H1 (cell line): Measurements from ENCODE around the gene NUAK1. TPM values are rescaled to one million over a fixed set of nuclear protein-coding genes. Genes with fewer than 3 reads are reported as not detected.

Experiments
- CTCF ChIA-PET: fragments of 300-600 bp; sonication (Branson Sonifier 250); formaldehyde crosslinking; loops from one replicate; lab custom pipeline; 2021; ENCODE audit not compliant: partially characterized antibody; lab: Charles Lee
- POLR2A ChIA-PET: fragments of 300-600 bp; sonication (Branson Sonifier 250); formaldehyde crosslinking; loops from one replicate; lab custom pipeline; 2021; ENCODE audit warnings: inconsistent platforms; ENCODE audit not compliant: partially characterized antibody; lab: Charles Lee
- DNase-seq, 2 experiments: peaks; one replicate each; pipeline versions ENCODE4 v3.0.0 to v3.0.0-alpha.2; 2010 to 2022; ENCODE audit warnings: low spot score in 2 of 2, low read depth in 1 of 2, mixed read lengths in 1 of 2
- FAIRE-seq: peaks from 2 replicates; lab custom pipeline; 2011; peaks lifted over from hg19 to GRCh38; lab: Jason Lieb, UNC
- H2AFZ ChIP-seq: 2 replicates; pipeline ENCODE4 v1.8.1; 2012; ENCODE audit warnings: low read length, inconsistent platforms
- H2AK5ac ChIP-seq: 2 replicates; pipeline ENCODE4 v1.6.1; 2013; ENCODE audit warnings: low read depth, low read length
- H2BK120ac ChIP-seq: replicated peaks from 2 replicates; pipeline ENCODE3; 2013; ENCODE audit warnings: low read depth, low read length, inconsistent platforms
- H2BK12ac ChIP-seq: 2 replicates; pipeline ENCODE4 v1.6.1; 2013; ENCODE audit warnings: low read depth, low read length
- H2BK15ac ChIP-seq: 2 replicates; pipeline ENCODE4 v1.6.1; 2013; ENCODE audit warnings: low read length
- H2BK20ac ChIP-seq: 2 replicates; pipeline ENCODE4 v1.6.1; 2013; ENCODE audit warnings: low read length
- H2BK5ac ChIP-seq: 2 replicates; pipeline ENCODE4 v1.6.1; 2013; ENCODE audit warnings: low read depth, low read length
- H3K14ac ChIP-seq: 2 replicates; pipeline ENCODE4 v1.6.1; 2013; ENCODE audit warnings: inconsistent platforms; ENCODE audit not compliant: insufficient read length
- H3K18ac ChIP-seq: 2 replicates; pipeline ENCODE4 v1.6.1; 2013; ENCODE audit warnings: low read length; ENCODE audit errors: extremely low read depth
- H3K23ac ChIP-seq: 2 replicates; pipeline ENCODE4 v1.6.1; 2013; ENCODE audit warnings: inconsistent platforms; ENCODE audit not compliant: insufficient read length
- H3K23me2 ChIP-seq: 2 replicates; pipeline ENCODE4 v1.6.1; 2013; ENCODE audit warnings: low read depth, low read length
- H3K27ac ChIP-seq: 2 replicates; pipeline ENCODE4 v1.6.1; 2011; ENCODE audit warnings: low read depth, low read length, inconsistent platforms
- H3K27me3 ChIP-seq, 4 experiments: replicated peaks in 1 of 4; 1 replicate in 1 of 4; 2 replicates in 3 of 4; pipeline versions ENCODE4 v1.6.1 to v1.8.1; 2011 to 2013; ENCODE audit warnings: low read length in 3 of 4, mild to moderate bottlenecking in 3 of 4, inconsistent platforms in 2 of 4, mixed read lengths in 2 of 4, moderate library complexity in 1 of 4; ENCODE audit not compliant: control insufficient read depth in 3 of 4, insufficient read depth in 3 of 4; ENCODE audit errors: extremely low read depth in 1 of 4
- H3K36me3 ChIP-seq, 4 experiments: 2 replicates each; pipeline versions ENCODE4 v1.6.1 to v1.8.1; 2011 to 2013; ENCODE audit warnings: mild to moderate bottlenecking in 4 of 4, low read length in 3 of 4, moderate library complexity in 2 of 4, control low read depth in 1 of 4, inconsistent platforms in 1 of 4; ENCODE audit not compliant: insufficient read depth in 4 of 4, control insufficient read depth in 2 of 4
- H3K4ac ChIP-seq: replicated peaks from 2 replicates; pipeline ENCODE3; 2013; ENCODE audit warnings: low read length, low read depth, mixed read lengths, inconsistent platforms; ENCODE audit not compliant: insufficient read length
- H3K4me1 ChIP-seq, 4 experiments: replicated peaks in 1 of 4; 1 replicate in 1 of 4; 2 replicates in 3 of 4; pipeline versions ENCODE4 v1.6.1 to v1.8.1; 2011 to 2013; ENCODE audit warnings: low read length in 3 of 4, inconsistent platforms in 2 of 4, mixed read lengths in 1 of 4; ENCODE audit not compliant: insufficient read depth in 4 of 4, control insufficient read depth in 3 of 4
- H3K4me2 ChIP-seq, 2 experiments: 2 replicates each; pipeline versions ENCODE4 v1.6.1 to v1.8.1; 2011 to 2013; ENCODE audit warnings: low read depth in 2 of 2, low read length in 2 of 2, control low read depth in 1 of 2, inconsistent platforms in 1 of 2, mild to moderate bottlenecking in 1 of 2; ENCODE audit not compliant: insufficient read depth in 1 of 2
- H3K4me3 ChIP-seq, 4 experiments: fragments of 200-600, 300-600 bp in 1 of 4; sonication (generic), shearing (Covaris generic), sonication (Bioruptor Twin) in 1 of 4; 2 replicates each; pipeline versions ENCODE4 v1.5.1 to v1.8.1; 2011 to 2016; ENCODE audit warnings: low read length in 4 of 4, low read depth in 3 of 4, control low read depth in 2 of 4, inconsistent platforms in 2 of 4, mild to moderate bottlenecking in 2 of 4, mixed read lengths in 1 of 4, moderate library complexity in 1 of 4; ENCODE audit not compliant: insufficient read depth in 2 of 4; ENCODE audit errors: extremely low read depth in 1 of 4
- H3K56ac ChIP-seq: replicated peaks from 2 replicates; pipeline ENCODE3; 2013; ENCODE audit warnings: low read depth, mild to moderate bottlenecking, mixed read lengths, low read length, inconsistent platforms; ENCODE audit not compliant: insufficient read length
- H3K79me1 ChIP-seq: 2 replicates; pipeline ENCODE4 v1.6.1; 2013; ENCODE audit warnings: low read depth, low read length, control low read depth
- H3K79me2 ChIP-seq, 2 experiments: 2 replicates each; pipeline versions ENCODE4 v1.6.1 to v1.8.1; 2012 to 2013; ENCODE audit warnings: low read length in 2 of 2, mild to moderate bottlenecking in 2 of 2, inconsistent platforms in 1 of 2; ENCODE audit not compliant: insufficient read depth in 2 of 2, control insufficient read depth in 1 of 2
- H3K9ac ChIP-seq, 4 experiments: replicated peaks in 1 of 4; 1 replicate in 1 of 4; 2 replicates in 3 of 4; pipeline versions ENCODE4 v1.6.1 to v1.8.1; 2011 to 2013; ENCODE audit warnings: low read depth in 3 of 4, low read length in 3 of 4, control low read depth in 2 of 4, mild to moderate bottlenecking in 2 of 4, moderate library complexity in 2 of 4, inconsistent platforms in 1 of 4; ENCODE audit errors: extremely low read depth in 1 of 4
- H3K9me3 ChIP-seq, 2 experiments: 2 replicates each; pipeline versions ENCODE4 v1.6.1 to v1.8.1; 2012 to 2013; ENCODE audit warnings: mild to moderate bottlenecking in 2 of 2, moderate library complexity in 2 of 2, control low read depth in 1 of 2, inconsistent platforms in 1 of 2, low read depth in 1 of 2, low read length in 1 of 2, mixed read lengths in 1 of 2; ENCODE audit not compliant: insufficient read depth in 2 of 2
- H4K20me1 ChIP-seq, 2 experiments: replicated peaks in 1 of 2; 2 replicates each; pipeline versions ENCODE3 to v1.8.1; 2011 to 2013; ENCODE audit warnings: inconsistent platforms in 2 of 2, low read length in 2 of 2, mild to moderate bottlenecking in 1 of 2; ENCODE audit not compliant: insufficient read depth in 2 of 2, control insufficient read depth in 1 of 2
- H4K5ac ChIP-seq: 2 replicates; pipeline ENCODE4 v1.6.1; 2013; ENCODE audit warnings: low read length, low read depth, mixed read lengths, inconsistent platforms; ENCODE audit not compliant: insufficient read length
- H4K8ac ChIP-seq: 2 replicates; pipeline ENCODE4 v1.8.0; 2013; ENCODE audit warnings: mild to moderate bottlenecking, moderate library complexity, low read length, inconsistent platforms; ENCODE audit not compliant: insufficient read depth; ENCODE audit errors: extremely low read depth
- H4K91ac ChIP-seq: replicated peaks from 2 replicates; pipeline ENCODE3; 2013; ENCODE audit warnings: low read length, mixed read lengths, inconsistent platforms; ENCODE audit not compliant: insufficient read length
- ASH2L ChIP-seq: fragments of 200-600, 300-600 bp; sonication (generic); IDR thresholded peaks from one replicate; pipeline ENCODE4 v1.7.1; 2017; ENCODE audit warnings: low read length
- BCL11A ChIP-seq, 2 experiments: IDR thresholded peaks; one replicate each; pipeline ENCODE4 v1.6.1; 2011; ENCODE audit warnings: low read depth in 2 of 2, low read length in 2 of 2, mild to moderate bottlenecking in 2 of 2
- BRCA1 ChIP-seq: IDR thresholded peaks from 2 replicates; pipeline ENCODE4 v1.6.1; 2012; ENCODE audit warnings: low read depth, low read length, improper control_type of control experiment
- CBX5 ChIP-seq: fragments of 300-800, 300-1000 bp; sonication (generic); IDR thresholded peaks from 2 replicates; pipeline ENCODE4 v1.7.1; 2016; ENCODE audit warnings: antibody characterized with exemption, low read length, low read depth
- EGR1 ChIP-seq: IDR thresholded peaks from 2 replicates; pipeline ENCODE4 v1.6.1; 2011; ENCODE audit warnings: low read depth, low read length, borderline replicate concordance
- EP300 ChIP-seq, 2 experiments: IDR thresholded peaks; 1 replicate in 1 of 2; 2 replicates in 1 of 2; pipeline ENCODE4 v1.6.1; 2011 to 2012; ENCODE audit warnings: low read depth in 2 of 2, low read length in 2 of 2, mild to moderate bottlenecking in 2 of 2, borderline replicate concordance in 1 of 2, inconsistent platforms in 1 of 2, moderate library complexity in 1 of 2
- HDAC2 ChIP-seq, 2 experiments: fragments of 300-600 bp in 1 of 2; sonication (generic) in 1 of 2; IDR thresholded peaks; 2 replicates each; pipeline ENCODE4 v1.6.1; 2011 to 2012; ENCODE audit warnings: low read depth in 2 of 2, low read length in 2 of 2, mild to moderate bottlenecking in 2 of 2, moderate library complexity in 2 of 2, borderline replicate concordance in 1 of 2, inconsistent platforms in 1 of 2
- POLR2A ChIP-seq, 2 experiments: IDR thresholded peaks; 1 replicate in 1 of 2; 2 replicates in 1 of 2; pipeline ENCODE4 v1.6.1; 2011; ENCODE audit warnings: low read depth in 2 of 2, low read length in 2 of 2, mild to moderate bottlenecking in 2 of 2; ENCODE audit errors: control extremely low read depth in 1 of 2
- POU5F1 ChIP-seq: IDR thresholded peaks from 2 replicates; pipeline ENCODE4 v1.6.1; 2011; ENCODE audit warnings: low read depth, mild to moderate bottlenecking, low read length, moderate library complexity
- RXRA ChIP-seq: IDR thresholded peaks from 2 replicates; pipeline ENCODE4 v1.6.1; 2011; ENCODE audit warnings: low read depth, mild to moderate bottlenecking, low read length, moderate library complexity; ENCODE audit not compliant: insufficient read depth
- SIN3A ChIP-seq, 2 experiments: IDR thresholded peaks in 1 of 2; conservative IDR thresholded peaks in 1 of 2; 2 replicates each; pipeline ENCODE4 v1.6.1; 2011 to 2012; ENCODE audit warnings: low read length in 2 of 2, improper control_type of control experiment in 1 of 2, low read depth in 1 of 2, mild to moderate bottlenecking in 1 of 2
- SP4 ChIP-seq: IDR thresholded peaks from 2 replicates; pipeline ENCODE4 v1.6.1; 2012; ENCODE audit warnings: low read length, inconsistent platforms
- SRF ChIP-seq: IDR thresholded peaks from 2 replicates; pipeline ENCODE4 v1.6.1; 2011; ENCODE audit warnings: mild to moderate bottlenecking, low read depth, low read length, moderate library complexity
- YY1 ChIP-seq: IDR thresholded peaks from 2 replicates; pipeline ENCODE4 v1.6.1; 2011; ENCODE audit warnings: low read depth, mild to moderate bottlenecking, low read length
- WGBS, 2 experiments: shearing (Covaris generic) in 1 of 2; methylation state at CpG; one replicate each; pipeline versions ENCODE4 v1.1.6 to v1.1.7; 2013 to 2015; ENCODE audit warnings: low lambda C conversion rate in 2 of 2, mixed read lengths in 2 of 2, inconsistent platforms in 1 of 2, low coverage in 1 of 2, missing lambda C conversion rate in 1 of 2; ENCODE audit not compliant: insufficient replicate concordance in 2 of 2, insufficient coverage in 1 of 2, insufficient read length in 1 of 2; ENCODE audit errors: extremely low coverage in 1 of 2, missing lambda C conversion rate in 1 of 2; 5-methylcytosine and 5-hydroxymethylcytosine counted together
- polyA plus RNA-seq, 7 experiments: library from polyadenylated mRNA; depleted of rRNA in 3 of 7; stranded (reverse) in 5 of 7; unstranded in 2 of 7; fragments of >200 nt in 5 of 7; fragments of 200-250 nt in 2 of 7; gene quantifications; 1 replicate in 5 of 7; 2 replicates in 1 of 7; 4 replicates in 1 of 7; pipeline versions ENCODE4 v1.2.1 to v1.2.3, GENCODE V29; 2011 to 2013; ENCODE audit warnings: missing spikeins in 2 of 7, mixed read lengths in 2 of 7
- total RNA-seq: library from RNA; stranded (reverse); fragmentation: NEBNext Ultra II Directional; extraction: Animal tissue kit (Norgen Biotek cat#: 25700); gene quantifications from 2 replicates; pipeline ENCODE4 v1.2.1, GENCODE V29; 2021

NUAK1 gene
- total and polyA plus RNA-seq, 2 of the 8 experiments (the other 6 are each of a cell fraction or from before 2014, with no cell fraction given) = 6.7 to 18.2 TPM

- ChIA-PET POLR2A (interaction anchor here (0.6 to 1.4 kb wide), 4 partner anchors 8 to 60 kb away, joined by 3 to 8 read pairs (median 4); partner anchors contain the start of gene NUAK1), CTCF (interaction anchor here (0.6 to 4.0 kb wide), 4 partner anchors 11 to 677 kb away, joined by 3 to 11 read pairs (median 3); no protein-coding TSS in a partner anchor)
- no peak overlapping the region for H3K18ac ChIP-seq
- no peak for FAIRE-seq
- H3K4me3 ChIP-seq = no peak overlapping the region
- no peak overlapping the region for H3K4ac ChIP-seq
- no peaks in the 10 kb centered on the region for H3K9me3 ChIP-seq
- H2BK12ac ChIP-seq = no peak overlapping the region
- peaks cover 3 to 8% (median 7%) of the 10 kb centered on the region in 4 experiments for H3K4me1 ChIP-seq
- H4K5ac ChIP-seq = no peak overlapping the region
- peaks cover 5 to 12% (median 8%) of the 10 kb centered on the region in 4 experiments; a peak in 6 of 8 replicates for H3K36me3 ChIP-seq
- H3K4me2 ChIP-seq = no peak overlapping the region
- H3K27ac ChIP-seq = no peak overlapping the region
- no peaks in the 10 kb centered on the region for H3K23me2 ChIP-seq
- no peaks in the 10 kb centered on the region for H3K79me2 ChIP-seq
- H2BK5ac ChIP-seq = no peak overlapping the region
- H3K9ac ChIP-seq = no peak overlapping the region
- H2AK5ac ChIP-seq = no peak overlapping the region
- H3K23ac ChIP-seq = no peak overlapping the region
- no peak overlapping the region for H2BK120ac ChIP-seq
- no peak overlapping the region for H4K8ac ChIP-seq
- no peak overlapping the region for H2BK15ac ChIP-seq
- no peaks in the 10 kb centered on the region for H4K20me1 ChIP-seq
- H3K56ac ChIP-seq = no peak overlapping the region
- no peak overlapping the region for H3K14ac ChIP-seq
- H3K27me3 ChIP-seq = no peaks in the 10 kb centered on the region
- DNase-seq = no peak
- no peaks in the 10 kb centered on the region for H3K79me1 ChIP-seq
- no peak overlapping the region for H4K91ac ChIP-seq
- WGBS, 2 experiments = 86% methylated on average over 1 of the region's 1 CpG; no CpG with 5 or more reads in 1 of the 2 experiments
- H2AFZ ChIP-seq = no peak overlapping the region
- no peak overlapping the region for H2BK20ac ChIP-seq
- TF ChIP-seq BCL11A (IDR thresholded peaks at IDR 0.05; ENCODE audit: low read depth in 2 of 2, low read length in 2 of 2) (no peak), EGR1 (no peak), SP4 (no peak), SRF (no peak), YY1 (no peak), CBX5 (no peak), POLR2A (IDR thresholded peaks at IDR 0.05; ENCODE audit: control extremely low read depth in 1 of 2, low read depth in 2 of 2, low read length in 2 of 2) (no peak), BRCA1 (no peak), ASH2L (no peak), POU5F1 (no peak), RXRA (no peak), EP300 (IDR thresholded peaks at IDR 0.05; ENCODE audit: borderline replicate concordance in 1 of 2, low read depth in 2 of 2, low read length in 2 of 2) (no peak), SIN3A (conservative IDR thresholded peaks at IDR 0.05 in 1 of 2, IDR thresholded peaks at IDR 0.05 in 1 of 2; ENCODE audit: low read depth in 1 of 2, low read length in 2 of 2) (no peak), HDAC2 (IDR thresholded peaks at IDR 0.05; ENCODE audit: borderline replicate concordance in 1 of 2, low read depth in 2 of 2, low read length in 2 of 2) (no peak)
These were observed 59.5 kb downstream of the NUAK1 start for GRCh38 chr12:106079148-106079738.
